Measurements from ENCODE around the gene MIGA2. TPM values are rescaled to one million over a fixed set of nuclear protein-coding genes. Genes with fewer than 3 reads are reported as not detected.

Gene MIGA2
- total RNA-seq, 1 experiment from 2014 or later = 29.6 TPM

DNA sequence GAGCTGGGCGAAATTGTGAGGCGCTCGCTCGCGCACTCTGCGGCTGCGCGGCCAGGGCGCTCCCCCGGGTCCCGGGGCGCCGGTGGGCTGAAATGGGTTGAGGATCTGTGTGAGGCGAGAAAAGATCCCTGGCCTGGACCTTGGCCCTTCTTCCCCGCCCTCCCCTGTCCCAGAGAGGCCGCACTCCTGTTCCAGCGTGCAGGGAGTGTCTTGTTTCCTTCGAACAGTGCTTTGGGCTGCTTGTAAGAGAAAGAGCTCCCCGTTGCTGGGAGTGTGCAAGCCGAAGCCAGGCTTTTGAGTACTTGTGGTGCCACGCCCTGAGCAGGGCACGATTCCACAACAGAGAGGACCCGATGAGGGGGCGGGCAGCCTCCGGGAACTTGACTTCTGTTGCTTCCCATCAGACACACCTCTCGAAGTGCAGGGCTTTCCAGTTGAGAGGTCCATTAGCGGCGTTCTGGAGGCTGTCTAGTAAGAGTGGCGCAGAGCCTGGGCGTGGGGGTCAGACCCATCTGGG, 45.0 kb downstream of the MIGA2 start:
- Histone ChIP-seq H3K9me2 (replicated peaks; ENCODE audit: low read length) (no peaks in the 10 kb centered on the region), H3K4me3 (ENCODE audit: low read length) (peak overlapping the region; percentile 88), H3K9ac (ENCODE audit: low read length) (peak overlapping the region; percentile 85), H3K9me3 (ENCODE audit: low read length) (no peaks in the 10 kb centered on the region), H3K4me2 (ENCODE audit: low read length) (peak overlapping the region; percentile 95), H3F3A (ENCODE audit: low read length, unreplicated experiment) (no peaks in the 10 kb centered on the region), H3K27ac (ENCODE audit: low read length) (peak overlapping the region; percentile 36), H4K20me1 (ENCODE audit: low read length) (no peaks in the 10 kb centered on the region), H3K27me3 (ENCODE audit: low read length) (no peaks in the 10 kb centered on the region), H3K4me1 (ENCODE audit: insufficient read depth, low read length) (peaks cover 6% of the 10 kb centered on the region; the same call in 1 of the 2 replicates), H2AFZ (ENCODE audit: low read length) (peak overlapping the region; percentile 83), H3K79me2 (ENCODE audit: low read length) (peaks cover 29% of the 10 kb centered on the region), H3K36me3 (ENCODE audit: low read depth, low read length) (no peaks in the 10 kb centered on the region)
- intact Hi-C loops (cut with micrococcal nuclease) = loop anchor here (2.0 kb wide), 1 partner anchor 29 kb away; the partner anchor contains the start of genes CRAT and PTPA
- ChIA-PET POLR2A (ENCODE audit: unreplicated experiment) (interaction anchor here (0.5 to 1.3 kb wide), 2 partner anchors 9 to 53 kb away, joined by 4 to 20 read pairs; partner anchors contain the start of gene SH3GLB2), CTCF (interaction anchor here (1.9 kb wide), 1 partner anchor 50 kb away, joined by 6 read pairs; no protein-coding TSS in a partner anchor)
- no peak for DNase-seq
- TSS peak; percentile 50 for BruUV-seq (replicated peaks)
- peak; percentile 11 for ATAC-seq
- no peak for TF ChIP-seq CTCF (conservative IDR thresholded peaks at IDR 0.05; ENCODE audit: low read depth, low read length)
- TF ChIP-seq EZH2phosphoT487 (IDR thresholded peaks at IDR 0.05; ENCODE audit: borderline replicate concordance, low read length) = no peak
- no peak for TF ChIP-seq EZH2 (IDR thresholded peaks at IDR 0.05; ENCODE audit: low read length, unreplicated experiment)

- no peak overlapping the region for H3K4me2 ChIP-seq (ENCODE audit: low read length)
- H3K9me2 ChIP-seq (replicated peaks; ENCODE audit: low read length) = no peaks in the 10 kb centered on the region
- H3K4me1 ChIP-seq (ENCODE audit: insufficient read depth, low read length) = peaks cover 6% of the 10 kb centered on the region; the same call in 1 of the 2 replicates
- H3F3A ChIP-seq (ENCODE audit: low read length, unreplicated experiment) = no peaks in the 10 kb centered on the region
- no peak overlapping the region for H3K4me3 ChIP-seq (ENCODE audit: low read length)
- TF ChIP-seq EZH2phosphoT487 (IDR thresholded peaks at IDR 0.05; ENCODE audit: borderline replicate concordance, low read length) = no peak
- TF ChIP-seq CTCF (conservative IDR thresholded peaks at IDR 0.05; ENCODE audit: low read depth, low read length) = no peak
- no peak for TF ChIP-seq EZH2 (IDR thresholded peaks at IDR 0.05; ENCODE audit: low read length, unreplicated experiment)
- H3K36me3 ChIP-seq (ENCODE audit: low read depth, low read length) = no peaks in the 10 kb centered on the region
- POLR2A ChIA-PET (ENCODE audit: unreplicated experiment) = no interaction called here
- no peak overlapping the region for H2AFZ ChIP-seq (ENCODE audit: low read length)
- ATAC-seq (no peak), DNase-seq (no peak)
- no peak overlapping the region for H3K9ac ChIP-seq (ENCODE audit: low read length)
- no peaks in the 10 kb centered on the region for H3K27me3 ChIP-seq (ENCODE audit: low read length)
- CTCF ChIA-PET = no interaction called here
- no peaks in the 10 kb centered on the region for H3K9me3 ChIP-seq (ENCODE audit: low read length)
- H4K20me1 ChIP-seq (ENCODE audit: low read length) = no peaks in the 10 kb centered on the region
- no peak overlapping the region for H3K27ac ChIP-seq (ENCODE audit: low read length)
- H3K79me2 ChIP-seq (ENCODE audit: low read length) = peaks cover 29% of the 10 kb centered on the region
- no TSS peak for BruUV-seq (replicated peaks)
- intact Hi-C loops (cut with micrococcal nuclease) = no loop called here
Observed at GRCh38 chr9:129084087-129084486, 47.7 kb downstream of the MIGA2 start.

DNA sequence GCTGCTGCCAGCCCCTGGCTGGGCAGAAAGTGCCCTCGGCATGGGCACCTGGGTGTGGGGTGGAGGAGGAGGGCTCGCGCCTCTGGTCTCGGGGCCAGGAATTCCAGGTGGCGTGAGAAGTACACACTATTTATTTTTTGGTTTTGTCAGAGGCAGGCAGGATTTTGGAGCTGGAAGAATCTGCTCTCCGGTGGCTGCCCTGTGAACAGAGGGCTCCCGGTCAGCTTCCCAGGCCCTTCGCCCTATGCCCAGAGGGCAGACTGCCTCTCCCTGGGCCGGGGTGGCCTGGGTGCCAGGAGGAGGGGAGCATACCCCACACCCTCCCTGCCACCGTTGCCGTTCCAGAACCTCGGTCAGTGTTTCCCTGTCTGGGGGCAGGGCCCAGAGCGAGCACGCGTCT, 52.8 kb downstream of the MIGA2 start:
- Histone ChIP-seq H4K20me1 (ENCODE audit: low read length) (no peaks in the 10 kb centered on the region), H3K9ac (ENCODE audit: low read length) (no peak overlapping the region), H3K9me2 (replicated peaks; ENCODE audit: low read length) (no peaks in the 10 kb centered on the region), H3K79me2 (ENCODE audit: low read length) (no peaks in the 10 kb centered on the region), H2AFZ (ENCODE audit: low read length) (no peak overlapping the region), H3K27me3 (ENCODE audit: low read length) (no peaks in the 10 kb centered on the region), H3K27ac (ENCODE audit: low read length) (no peak overlapping the region), H3K36me3 (ENCODE audit: low read depth, low read length) (peaks cover 5% of the 10 kb centered on the region; the same call in 1 of the 2 replicates), H3K9me3 (ENCODE audit: low read length) (no peaks in the 10 kb centered on the region), H3K4me3 (ENCODE audit: low read length) (no peak overlapping the region), H3K4me2 (ENCODE audit: low read length) (no peak overlapping the region), H3K4me1 (ENCODE audit: insufficient read depth, low read length) (no peaks in the 10 kb centered on the region), H3F3A (ENCODE audit: low read length, unreplicated experiment) (no peaks in the 10 kb centered on the region)
- TF ChIP-seq CTCF (conservative IDR thresholded peaks at IDR 0.05; ENCODE audit: low read depth, low read length) = no peak
- no peak for TF ChIP-seq EZH2phosphoT487 (IDR thresholded peaks at IDR 0.05; ENCODE audit: borderline replicate concordance, low read length)
- TF ChIP-seq EZH2 (IDR thresholded peaks at IDR 0.05; ENCODE audit: low read length, unreplicated experiment) = no peak
- ATAC-seq = no peak
- no peak for DNase-seq
- no TSS peak for BruUV-seq (replicated peaks)
- intact Hi-C loops (cut with micrococcal nuclease) = no loop called here
- ChIA-PET POLR2A (ENCODE audit: unreplicated experiment) (no interaction called here), CTCF (no interaction called here)

All from PC-3 (cell line).